ENCODE results near the gene FBLN7. TPM values are rescaled to one million over a fixed set of nuclear protein-coding genes. Genes with fewer than 3 reads are reported as not detected.

FBLN7 gene
- total RNA-seq, 1 experiment from 2014 or later = not detected

GRCh38 chr2:112140205-112140802 lies 2.1 kb downstream of the FBLN7 start:
- no peak for DNase-seq (ENCODE audit: low spot score)

GRCh38 chr2:112140899-112141625 lies 2.9 kb downstream of the FBLN7 start:
- DNase-seq (ENCODE audit: low spot score) = no peak

GRCh38 chr2:112141626-112142007 lies 3.4 kb downstream of the FBLN7 start:
- no peak for DNase-seq (ENCODE audit: low spot score)

- no peak for DNase-seq (ENCODE audit: low spot score)
These were observed 4.4 kb downstream of the FBLN7 start for GRCh38 chr2:112142525-112143078.

GRCh38 chr2:112143150-112143549 lies 5.0 kb downstream of the FBLN7 start:
- DNase-seq (ENCODE audit: low spot score) = no peak

- no peak for DNase-seq (ENCODE audit: low spot score)
These were observed 6.8 kb downstream of the FBLN7 start for GRCh38 chr2:112144966-112145365.

- no peak for DNase-seq (ENCODE audit: low spot score)
These were observed 9.4 kb downstream of the FBLN7 start for GRCh38 chr2:112147382-112148168.

- DNase-seq (ENCODE audit: low spot score) = no peak
These were observed 10.3 kb downstream of the FBLN7 start for GRCh38 chr2:112148477-112148876.

- no peak for DNase-seq (ENCODE audit: low spot score)
These were observed 11.0 kb downstream of the FBLN7 start for GRCh38 chr2:112149194-112149593.

- no peak for DNase-seq (ENCODE audit: low spot score)
These were observed 11.8 kb downstream of the FBLN7 start for GRCh38 chr2:112149866-112150435.

- DNase-seq (ENCODE audit: low spot score) = no peak
These were observed 12.3 kb downstream of the FBLN7 start for GRCh38 chr2:112150447-112150846.

GRCh38 chr2:112150851-112151250 lies 12.7 kb downstream of the FBLN7 start:
- DNase-seq (ENCODE audit: low spot score) = no peak

GRCh38 chr2:112151271-112151670 lies 13.1 kb downstream of the FBLN7 start:
- no peak for DNase-seq (ENCODE audit: low spot score)

- DNase-seq (ENCODE audit: low spot score) = no peak
These were observed 13.7 kb downstream of the FBLN7 start for GRCh38 chr2:112151701-112152440.

- DNase-seq (ENCODE audit: low spot score) = no peak
These were observed 14.4 kb downstream of the FBLN7 start for GRCh38 chr2:112152476-112153178.

GRCh38 chr2:112153179-112153490 lies 14.9 kb downstream of the FBLN7 start:
- DNase-seq (ENCODE audit: low spot score) = no peak

GRCh38 chr2:112153501-112153900 lies 15.3 kb downstream of the FBLN7 start:
- DNase-seq (ENCODE audit: low spot score) = no peak

- DNase-seq (ENCODE audit: low spot score) = no peak
These were observed 16.3 kb downstream of the FBLN7 start for GRCh38 chr2:112154246-112155117.

GRCh38 chr2:112155331-112156151 lies 17.4 kb downstream of the FBLN7 start:
- DNase-seq (ENCODE audit: low spot score) = no peak
